K562 (cell line): ENCODE data around the gene TKT. TPM values are rescaled to one million over a fixed set of nuclear protein-coding genes. Genes with fewer than 3 reads are reported as not detected.

Experiments
- ARNT ChIP-seq, 2 experiments: fragments of 450-650 bp; IDR thresholded peaks; 2 replicates each; pipeline ENCODE4 v1.6.1; 2016; ENCODE audit warnings: mild to moderate bottlenecking in 1 of 2
- ATF7 ChIP-seq: fragments of 450-650 bp; IDR thresholded peaks from 2 replicates; pipeline ENCODE4 v1.7.1; 2014; ENCODE audit warnings: mild to moderate bottlenecking, moderate library complexity
- BRD4 ChIP-seq: fragments of 200-600 bp; sonication (generic); IDR thresholded peaks from 2 replicates; pipeline ENCODE4 v1.6.1; 2017; ENCODE audit warnings: inconsistent platforms
- CBFA2T2 ChIP-seq: fragments of 450-650 bp; conservative IDR thresholded peaks from 2 replicates; pipeline ENCODE4 v1.6.1; 2017; ENCODE audit warnings: mild to moderate bottlenecking
- E4F1 ChIP-seq: fragments of 250-450 bp; sonication (Bioruptor Pico); IDR thresholded peaks from 2 replicates; pipeline ENCODE4 v1.5.0; 2021; ENCODE audit warnings: mild to moderate bottlenecking, borderline replicate concordance
- FOXO4 ChIP-seq: fragments of 450-650 bp; formaldehyde crosslinking; IDR thresholded peaks from 2 replicates; pipeline ENCODE4 v1.4.0; 2020; ENCODE audit warnings: mild to moderate bottlenecking, moderate library complexity
- HDAC6 ChIP-seq: IDR thresholded peaks from 2 replicates; pipeline ENCODE4 v1.6.1; 2012; ENCODE audit warnings: low read depth, mild to moderate bottlenecking, control low read depth, inconsistent platforms, low read length, moderate library complexity
- HDAC8 ChIP-seq: fragments of 450-650 bp; IDR thresholded peaks from 2 replicates; pipeline ENCODE4 v1.6.1; 2016; ENCODE audit warnings: mild to moderate bottlenecking, missing genetic modification characterization, moderate library complexity, missing compliant biosample characterization
- HNRNPUL1 ChIP-seq: fragments of 200-400 bp; formaldehyde crosslinking; IDR thresholded peaks from 2 replicates; pipeline ENCODE4 v1.6.1; 2017; ENCODE audit warnings: low read length
- IRF1 ChIP-seq: sonication (generic); formaldehyde crosslinking; IDR thresholded peaks from 2 replicates; pipeline ENCODE4 v1.8.0; 2022; ENCODE audit warnings: missing genetic modification reagents, mild to moderate bottlenecking, borderline replicate concordance
- KDM1A ChIP-seq, 2 experiments: fragments of 450-650 bp; IDR thresholded peaks; 2 replicates each; pipeline ENCODE4 v1.6.1; 2016; ENCODE audit warnings: mild to moderate bottlenecking in 2 of 2
- MBD1 ChIP-seq: fragments of 250-450 bp; sonication (Bioruptor Pico); IDR thresholded peaks from 2 replicates; pipeline ENCODE4 v1.8.0; 2022; ENCODE audit warnings: inconsistent platforms
- MTA3 ChIP-seq: fragments of 450-650 bp; formaldehyde crosslinking; IDR thresholded peaks from 2 replicates; pipeline ENCODE4 v1.6.1; 2017; ENCODE audit warnings: mild to moderate bottlenecking, borderline replicate concordance
- POLR2B ChIP-seq: fragments of 450-650 bp; IDR thresholded peaks from 2 replicates; pipeline ENCODE4 v1.6.1; 2018; ENCODE audit warnings: low read depth; ENCODE audit not compliant: partially characterized antibody
- RBM39 ChIP-seq: fragments of 200-400 bp; formaldehyde crosslinking; optimal IDR thresholded peaks from 2 replicates; pipeline ENCODE3; 2018; ENCODE audit warnings: low read depth, low read length
- TCF15 ChIP-seq: fragments of 250-450 bp; sonication (Bioruptor Pico); IDR thresholded peaks from 2 replicates; pipeline ENCODE4 v1.8.0; 2022; ENCODE audit warnings: moderate library complexity, mild to moderate bottlenecking, inconsistent platforms
- ZFP30 ChIP-seq: fragments of 250-450 bp; sonication (Bioruptor Pico); IDR thresholded peaks from 2 replicates; pipeline ENCODE4 v1.8.0; 2022; ENCODE audit warnings: moderate library complexity, mild to moderate bottlenecking, inconsistent platforms, borderline replicate concordance
- ZFP36 ChIP-seq: fragments of 150-350 bp; IDR thresholded peaks from 2 replicates; pipeline ENCODE4 v1.6.1; 2018; ENCODE audit warnings: low read length, low read depth; ENCODE audit not compliant: partially characterized antibody
- ZNF639 ChIP-seq, 2 experiments: fragments of 200-800 bp in 1 of 2; sonication (Bioruptor generic) in 1 of 2; sonication (generic) in 1 of 2; formaldehyde crosslinking in 1 of 2; IDR thresholded peaks in 1 of 2; conservative IDR thresholded peaks in 1 of 2; 2 replicates each; pipeline versions ENCODE4 v1.5.0 to v1.6.1; 2016 to 2020; ENCODE audit warnings: missing compliant biosample characterization in 1 of 2, missing genetic modification characterization in 1 of 2, missing genetic modification reagents in 1 of 2
- polyA plus RNA-seq, 8 experiments: library from polyadenylated mRNA; depleted of rRNA in 4 of 8; stranded (reverse) in 5 of 8; unstranded in 3 of 8; fragments of >200 nt; fragmentation: Nextera tagmentation in 2 of 8; fragmentation: Illumina TruSeq in 1 of 8; extraction: Ambion mirVana in 2 of 8; extraction: Trizol in 1 of 8; gene quantifications; 2 replicates each; pipeline versions ENCODE4 v1.2.1 to v1.2.3, GENCODE V29; 2011 to 2014; ENCODE audit warnings: inconsistent platforms in 1 of 8, missing spikeins in 1 of 8
- total RNA-seq, 7 experiments: library from RNA; depleted of rRNA in 6 of 7; stranded (reverse); fragments of >200 nt in 6 of 7; fragmentation: Illumina TruSeq in 2 of 7; extraction: Trizol in 2 of 7; gene quantifications; 2 replicates each; pipeline versions ENCODE4 v1.2.1 to v1.2.3, GENCODE V29; 2011 to 2021; ENCODE audit warnings: low replicate concordance in 1 of 7

TKT gene
- total and polyA plus RNA-seq, 9 of the 15 experiments (the other 6 are each of a cell fraction or from before 2014, with no cell fraction given): 58.1 to 401 (median 187) TPM

GRCh38 chr3:53236112-53236841, 19.5 kb downstream of the TKT start (continued):
- TF ChIP-seq ZNF639 (CRISPR knock-in tag; conservative IDR thresholded peaks at IDR 0.05 in 1 of 2, IDR thresholded peaks at IDR 0.05 in 1 of 2) (peak in 1 of 2 experiments; percentile 53; a peak in 1 of 4 replicates), TCF15 (CRISPR knock-in tag) (no peak), MBD1 (CRISPR knock-in tag) (no peak), HNRNPUL1 (no peak), CBFA2T2 (no peak), ZFP36 (no peak), ARNT (IDR thresholded peaks at IDR 0.05) (no peak), E4F1 (0 out of 2 replicates have a peak, but pooled peaks have one; percentile 54), FOXO4 (CRISPR knock-in tag) (peak; percentile 69; the same call in 1 of the 2 replicates), RBM39 (no peak), POLR2B (no peak), ATF7 (no peak), ZFP30 (CRISPR knock-in tag) (no peak), BRD4 (no peak), HDAC6 (no peak), HDAC8 (tag) (peak; percentile 67; the same call in 1 of the 2 replicates), IRF1 (no peak), KDM1A (IDR thresholded peaks at IDR 0.05) (no peak), MTA3 (no peak)
